Esophagus squamous epithelium (tissue), 5 donors: ENCODE measurements around the gene PPP1R37. TPM values are rescaled to one million over a fixed set of nuclear protein-coding genes. Genes with fewer than 3 reads are reported as not detected.

Experiments
- DNase-seq: peaks from one replicate; lab custom pipeline; 2025; lab: John Stamatoyannopoulos, UW
- H3K27ac ChIP-seq, 4 donors: fragments of 200-600 bp; sonication (generic); one replicate each; pipeline ENCODE4 v1.5.1; 2016 to 2019; ENCODE audit warnings: mild to moderate bottlenecking in 1 of 4
- H3K27me3 ChIP-seq, 4 donors: fragments of 200-600 bp; sonication (generic); 1 replicate in 3 of 4; 2 replicates in 1 of 4; pipeline versions ENCODE4 v1.5.1 to v1.6.0; 2017 to 2021; ENCODE audit warnings: antibody characterized with exemption in 1 of 4
- H3K36me3 ChIP-seq, 3 donors: fragments of 200-600 bp; sonication (generic); one replicate each; pipeline ENCODE4 v1.5.1; 2016 to 2019
- H3K4me1 ChIP-seq, 3 donors: fragments of 200-600 bp; sonication (generic); one replicate each; pipeline ENCODE4 v1.5.1; 2017 to 2019
- H3K4me3 ChIP-seq, 4 donors: fragments of 200-600 bp; sonication (generic); 1 replicate in 3 of 4; 2 replicates in 1 of 4; pipeline ENCODE4 v1.5.1; 2016 to 2019; ENCODE audit warnings: mild to moderate bottlenecking in 2 of 4, moderate library complexity in 1 of 4
- H3K9me3 ChIP-seq, 3 donors: fragments of 200-600 bp; sonication (generic); one replicate each; pipeline ENCODE4 v1.5.1; 2016 to 2019
- CTCF ChIP-seq, 6 experiments: fragments of 450-650 bp in 4 of 6; fragments of 200-600 bp in 2 of 6; sonication (generic) in 2 of 6; IDR thresholded peaks; one replicate each; pipeline ENCODE4 v1.5.1; 2016 to 2019; ENCODE audit warnings: antibody characterized with exemption in 6 of 6, mild to moderate bottlenecking in 4 of 6, moderate library complexity in 4 of 6
- POLR2A ChIP-seq, 4 donors: fragments of 450-650 bp; IDR thresholded peaks; one replicate each; pipeline ENCODE4 v1.6.1; 2017; ENCODE audit warnings: antibody characterized with exemption in 4 of 4, mild to moderate bottlenecking in 4 of 4, moderate library complexity in 3 of 4
- WGBS, 2 donors: methylation state at CpG; one replicate each; pipeline ENCODE4 v1.1.5; 2018; 5-methylcytosine and 5-hydroxymethylcytosine counted together
- intact Hi-C: fragments of 100-400 bp; cut with DNase I; formaldehyde crosslinking; loops from one replicate; pipeline ENCODE4 v1.15.0; 2022
- total RNA-seq, 4 donors: library from RNA; depleted of rRNA; stranded (reverse); fragments of >200 nt; gene quantifications; one replicate each; pipeline ENCODE4 v1.1.0, GENCODE V29; 2016
- donor health status: DM: yes; HTN: yes; CAD: no.

PPP1R37 gene
- total RNA-seq, 4 donors from 2014 or later = 25.1 to 35.5 (median 30.8) TPM

- 37 to 40% methylated on average over 5 to 9 of the region's 9 CpGs for WGBS, 2 donors
- Histone ChIP-seq H3K4me1 (peaks cover 26 to 66% (median 28%) of the 10 kb centered on the region in 3 donors), H3K9me3 (no peaks in the 10 kb centered on the region), H3K4me3 (peak overlapping the region; percentile 70 to 94 (median 86)), H3K27ac (peak overlapping the region; percentile 89 to 98 (median 96)), H3K36me3 (peaks cover 0 to 17% (median 3%) of the 10 kb centered on the region in 3 donors), H3K27me3 (no peaks in the 10 kb centered on the region)
- intact Hi-C loops = no loop called here
- no peak for DNase-seq
- TF ChIP-seq POLR2A (IDR thresholded peaks at IDR 0.05) = no peak
- TF ChIP-seq CTCF (IDR thresholded peaks at IDR 0.05) = no peak
Measured at GRCh38 chr19:45179892-45180370, 87.0 kb downstream of the PPP1R37 start.

- H3K9me3 ChIP-seq = no peaks in the 10 kb centered on the region
- peaks cover 26 to 62% (median 28%) of the 10 kb centered on the region in 3 donors for H3K4me1 ChIP-seq
- intact Hi-C loops = no loop called here
- TF ChIP-seq POLR2A (IDR thresholded peaks at IDR 0.05) (no peak), CTCF (IDR thresholded peaks at IDR 0.05) (no peak)
- peaks cover 0 to 17% (median 3%) of the 10 kb centered on the region in 3 donors for H3K36me3 ChIP-seq
- 70 to 74% methylated on average over 7 of the region's 7 CpGs for WGBS, 2 donors
- peak overlapping the region in 1 of 4 donors; percentile 94 for H3K4me3 ChIP-seq
- H3K27me3 ChIP-seq = no peaks in the 10 kb centered on the region
- no peak for DNase-seq
- H3K27ac ChIP-seq = no peak overlapping the region
Measured at GRCh38 chr19:45180936-45181335, 88.0 kb downstream of the PPP1R37 start.

- DNase-seq = no peak
- WGBS, 2 donors = 43 to 57% methylated on average over 4 of the region's 4 CpGs
Measured at GRCh38 chr19:45182758-45183157, 89.8 kb downstream of the PPP1R37 start.

GRCh38 chr19:45184115-45184514 lies 91.1 kb downstream of the PPP1R37 start:
- Histone ChIP-seq H3K9me3 (no peaks in the 10 kb centered on the region), H3K27ac (no peak overlapping the region), H3K4me1 (peaks cover 18 to 45% (median 21%) of the 10 kb centered on the region in 3 donors), H3K4me3 (no peak overlapping the region), H3K36me3 (peaks cover 0 to 17% (median 3%) of the 10 kb centered on the region in 3 donors), H3K27me3 (no peaks in the 10 kb centered on the region)
- intact Hi-C loops = no loop called here
- no peak for DNase-seq
- no peak for TF ChIP-seq CTCF (IDR thresholded peaks at IDR 0.05)
- no peak for TF ChIP-seq POLR2A (IDR thresholded peaks at IDR 0.05)
- WGBS, 2 donors = 92 to 98% methylated on average over 4 to 5 of the region's 5 CpGs

More at GRCh38 chr19:45182758-45183157, 89.8 kb downstream of the PPP1R37 start:
- no peaks in the 10 kb centered on the region for H3K9me3 ChIP-seq
- intact Hi-C loops = no loop called here
- H3K27ac ChIP-seq = no peak overlapping the region
- H3K36me3 ChIP-seq = peaks cover 0 to 17% (median 3%) of the 10 kb centered on the region in 3 donors
- no peak overlapping the region for H3K4me3 ChIP-seq
- no peak for TF ChIP-seq POLR2A (IDR thresholded peaks at IDR 0.05)
- TF ChIP-seq CTCF (IDR thresholded peaks at IDR 0.05) = no peak
- H3K27me3 ChIP-seq = no peaks in the 10 kb centered on the region
- peaks cover 18 to 50% (median 21%) of the 10 kb centered on the region in 3 donors for H3K4me1 ChIP-seq

- peaks cover 0 to 22% (median 0%) of the 10 kb centered on the region in 3 donors for H3K4me1 ChIP-seq
- 85 to 88% methylated on average over 9 to 10 of the region's 12 CpGs for WGBS, 2 donors
Measured at GRCh38 chr19:45186509-45187334, 93.7 kb downstream of the PPP1R37 start.

More at GRCh38 chr19:45186509-45187334, 93.7 kb downstream of the PPP1R37 start:
- peaks cover 0 to 8% (median 0%) of the 10 kb centered on the region in 3 donors for H3K36me3 ChIP-seq
- intact Hi-C loops = no loop called here
- H3K27me3 ChIP-seq = no peaks in the 10 kb centered on the region
- no peak for DNase-seq
- TF ChIP-seq POLR2A (IDR thresholded peaks at IDR 0.05) = no peak
- no peak for TF ChIP-seq CTCF (IDR thresholded peaks at IDR 0.05)
- no peak overlapping the region for H3K4me3 ChIP-seq
- H3K27ac ChIP-seq = no peak overlapping the region
- no peaks in the 10 kb centered on the region for H3K9me3 ChIP-seq
